Measurements from ENCODE around the gene RAPGEFL1. TPM values are rescaled to one million over a fixed set of nuclear protein-coding genes. Genes with fewer than 3 reads are reported as not detected.
"Not testable (repeated sequence)": the region's sequence is repeated elsewhere in the genome, so short reads cannot be mapped to it uniquely, and the experiment has no call there.

The RAPGEFL1 gene
- total and polyA plus RNA-seq, 2 donors (not counting 1 experiment from before 2014, with no cell fraction given) = 3.0 to 5.6 TPM

GRCh38 chr17:40139566-40140058, 37.7 kb upstream of the RAPGEFL1 start:
- H3K4me1 Mint-ChIP-seq = peaks cover 23% of the 10 kb centered on the region
- H3K4me3 Mint-ChIP-seq = peak overlapping the region; percentile 94
- intact Hi-C loops (cut with micrococcal nuclease) = loop anchor here (1.0 to 2.0 kb wide), 6 partner anchors 17 to 80 kb away; partner anchors contain the start of genes RAPGEFL1 and WIPF2
- H3K27ac Mint-ChIP-seq = peak overlapping the region; percentile 98
- no peaks in the 10 kb centered on the region for H3K9me3 ChIP-seq (ENCODE audit: control extremely low read depth in 1 of 3, control insufficient read depth in 2 of 3, insufficient read depth in 1 of 3, low read length in 2 of 3)
- peak overlapping the region; percentile 85 for H3K4me2 ChIP-seq (replicated peaks; ENCODE audit: low read depth, low read length, poor library complexity, severe bottlenecking)
- H3K27me3 ChIP-seq (replicated peaks in 1 of 4; ENCODE audit: control extremely low read depth in 1 of 4, control insufficient read depth in 3 of 4, insufficient read depth in 4 of 4, low read length in 3 of 4) = no peaks in the 10 kb centered on the region
- peak overlapping the region; percentile 93 for H2AFZ ChIP-seq (ENCODE audit: insufficient read depth, low read depth, low read length, poor library complexity, severe bottlenecking)
- H3K27me3 Mint-ChIP-seq = no peaks in the 10 kb centered on the region
- ATAC-seq (ENCODE audit: low read depth) (peak; percentile 1), DNase-seq (no peak)
- peak overlapping the region; percentile 96 for H3K9ac ChIP-seq (ENCODE audit: low read length)
- peaks cover 19 to 24% of the 10 kb centered on the region in 2 donors for H3K4me1 ChIP-seq (ENCODE audit: control insufficient read depth in 2 of 2, insufficient read depth in 2 of 2, low read length in 2 of 2)
- H3K79me2 ChIP-seq (ENCODE audit: control insufficient read depth, insufficient read depth, low read length) = peaks cover 63% of the 10 kb centered on the region
- TF ChIP-seq CTCF (IDR thresholded peaks at IDR 0.05) = no peak
- no peak for TF ChIP-seq EZH2 (IDR thresholded peaks at IDR 0.05; ENCODE audit: borderline replicate concordance, insufficient read depth, low read depth, low read length, poor library complexity, severe bottlenecking)
- peaks cover 5 to 43% of the 10 kb centered on the region in 2 experiments for H3K36me3 ChIP-seq (replicated peaks in 1 of 2; ENCODE audit: control extremely low read depth in 1 of 2, control insufficient read depth in 1 of 2, extremely low read depth in 1 of 2, insufficient read depth in 2 of 2, low read length in 1 of 2)
- CTCF ChIA-PET = interaction anchor here (1.0 to 5.0 kb wide), 12 partner anchors 16 to 172 kb away, joined by 3 to 43 read pairs (median 5); partner anchors contain the start of genes MSL1 and NR1D1
- H3K4me3 ChIP-seq (ENCODE audit: control extremely low read depth in 1 of 5, extremely low read depth in 1 of 5, insufficient read depth in 1 of 5, low read depth in 2 of 5, low read length in 4 of 5) = peak overlapping the region; percentile 74 to 93 (median 84)
- peak overlapping the region; percentile 94 to 95 for H3K27ac ChIP-seq (ENCODE audit: low read length in 2 of 2)
- POLR2A ChIA-PET = interaction anchor here (0.6 to 3.6 kb wide), 15 partner anchors 11 to 421 kb away, joined by 3 to 56 read pairs (median 5); partner anchors contain the start of genes MSL1 and NR1D1
- H4K20me1 ChIP-seq (ENCODE audit: control insufficient read depth, insufficient read depth, low read length, poor library complexity, severe bottlenecking) = no peaks in the 10 kb centered on the region
- H3K9me3 Mint-ChIP-seq (ENCODE audit: insufficient read depth) = no peaks in the 10 kb centered on the region
- WGBS (ENCODE audit: insufficient coverage) = 12% methylated on average over 11 of the region's 14 CpGs

DNA sequence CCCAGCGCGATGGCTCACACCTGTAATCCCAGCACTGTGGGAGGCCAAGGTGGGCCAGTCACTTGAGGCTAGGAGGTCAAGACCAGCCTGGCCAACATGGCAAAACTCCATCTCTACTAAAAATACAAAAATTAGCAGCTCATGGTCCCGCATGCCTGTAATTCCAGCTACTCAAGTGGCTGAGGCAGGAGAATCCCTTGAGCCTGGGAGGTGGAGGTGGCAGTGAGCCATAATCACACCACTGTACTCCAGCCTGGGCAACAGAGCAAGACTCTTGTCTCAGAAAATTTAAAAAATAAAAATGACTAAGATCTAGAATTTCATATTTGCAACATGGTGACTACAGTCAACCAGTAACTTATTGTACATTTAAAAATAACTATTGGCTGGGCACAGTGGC, 34.1 kb upstream of the RAPGEFL1 start:
- H3K9me3 ChIP-seq (ENCODE audit: control extremely low read depth in 1 of 3, control insufficient read depth in 2 of 3, insufficient read depth in 1 of 3, low read length in 2 of 3); intact Hi-C loops (cut with micrococcal nuclease); ATAC-seq (ENCODE audit: low read depth); H3K4me3 ChIP-seq (ENCODE audit: control extremely low read depth in 1 of 5, extremely low read depth in 1 of 5, insufficient read depth in 1 of 5, low read depth in 2 of 5, low read length in 4 of 5); H3K27me3 ChIP-seq (replicated peaks in 1 of 4; ENCODE audit: control extremely low read depth in 1 of 4, control insufficient read depth in 3 of 4, insufficient read depth in 4 of 4, low read length in 3 of 4); H3K27ac ChIP-seq (ENCODE audit: low read length in 2 of 2); H3K4me2 ChIP-seq (replicated peaks; ENCODE audit: low read depth, low read length, poor library complexity, severe bottlenecking); H3K27me3 Mint-ChIP-seq; H3K4me3 Mint-ChIP-seq; POLR2A ChIA-PET; H3K27ac Mint-ChIP-seq; H2AFZ ChIP-seq (ENCODE audit: insufficient read depth, low read depth, low read length, poor library complexity, severe bottlenecking); DNase-seq; H3K9me3 Mint-ChIP-seq (ENCODE audit: insufficient read depth); H3K9ac ChIP-seq (ENCODE audit: low read length): not testable (repeated sequence)
- CTCF ChIA-PET = interaction anchor here (0.7 to 1.1 kb wide), 3 partner anchors 10 to 53 kb away, joined by 3 read pairs; no protein-coding TSS in a partner anchor
- peaks cover 16% of the 10 kb centered on the region for H4K20me1 ChIP-seq (ENCODE audit: control insufficient read depth, insufficient read depth, low read length, poor library complexity, severe bottlenecking)
- peaks cover 19 to 24% of the 10 kb centered on the region in 2 donors for H3K4me1 ChIP-seq (ENCODE audit: control insufficient read depth in 2 of 2, insufficient read depth in 2 of 2, low read length in 2 of 2)
- peaks cover 41% of the 10 kb centered on the region for H3K4me1 Mint-ChIP-seq
- H3K79me2 ChIP-seq (ENCODE audit: control insufficient read depth, insufficient read depth, low read length) = peaks cover 84% of the 10 kb centered on the region
- peaks cover 9 to 39% of the 10 kb centered on the region in 2 experiments for H3K36me3 ChIP-seq (replicated peaks in 1 of 2; ENCODE audit: control extremely low read depth in 1 of 2, control insufficient read depth in 1 of 2, extremely low read depth in 1 of 2, insufficient read depth in 2 of 2, low read length in 1 of 2)
- WGBS (ENCODE audit: insufficient coverage) = 100% methylated on average over 3 of the region's 3 CpGs
